ENCODE results near the gene CNR2.

DNA sequence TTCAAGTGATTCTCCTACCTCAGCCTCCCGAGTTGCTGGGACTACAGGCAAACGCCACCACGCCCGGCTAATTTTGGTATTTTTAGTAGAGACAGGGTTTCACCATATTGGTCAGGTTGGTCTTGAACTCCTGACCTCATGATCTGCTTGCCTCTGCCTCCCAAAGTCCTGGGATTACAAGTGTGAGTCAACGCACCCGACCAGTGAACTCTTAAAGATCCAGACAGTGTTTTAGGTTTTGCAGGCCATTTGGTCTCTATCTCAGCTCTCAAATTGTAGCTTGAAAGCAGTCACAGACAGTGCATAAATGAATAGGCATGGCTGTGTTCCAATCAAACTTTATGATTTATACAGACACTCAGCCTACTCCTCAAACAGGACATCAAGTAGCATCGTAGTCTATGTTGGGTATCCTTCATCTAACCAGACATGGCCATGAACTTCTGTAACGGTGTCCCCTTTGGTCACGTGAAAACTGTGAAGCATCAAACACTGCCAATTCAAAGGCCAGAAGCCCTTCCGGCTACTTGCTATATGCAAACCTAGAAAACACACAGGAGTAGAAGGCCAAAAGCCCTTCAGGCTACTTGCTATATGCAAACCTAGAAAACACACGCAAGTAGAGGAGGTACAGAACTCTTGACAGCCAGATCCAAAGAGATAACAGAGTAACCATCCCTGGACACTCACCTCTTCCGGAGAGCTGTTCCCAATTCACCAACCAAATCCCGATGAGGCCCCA is 48.2 kb downstream of the CNR2 start:
- TF ChIP-seq, protein P1, sequence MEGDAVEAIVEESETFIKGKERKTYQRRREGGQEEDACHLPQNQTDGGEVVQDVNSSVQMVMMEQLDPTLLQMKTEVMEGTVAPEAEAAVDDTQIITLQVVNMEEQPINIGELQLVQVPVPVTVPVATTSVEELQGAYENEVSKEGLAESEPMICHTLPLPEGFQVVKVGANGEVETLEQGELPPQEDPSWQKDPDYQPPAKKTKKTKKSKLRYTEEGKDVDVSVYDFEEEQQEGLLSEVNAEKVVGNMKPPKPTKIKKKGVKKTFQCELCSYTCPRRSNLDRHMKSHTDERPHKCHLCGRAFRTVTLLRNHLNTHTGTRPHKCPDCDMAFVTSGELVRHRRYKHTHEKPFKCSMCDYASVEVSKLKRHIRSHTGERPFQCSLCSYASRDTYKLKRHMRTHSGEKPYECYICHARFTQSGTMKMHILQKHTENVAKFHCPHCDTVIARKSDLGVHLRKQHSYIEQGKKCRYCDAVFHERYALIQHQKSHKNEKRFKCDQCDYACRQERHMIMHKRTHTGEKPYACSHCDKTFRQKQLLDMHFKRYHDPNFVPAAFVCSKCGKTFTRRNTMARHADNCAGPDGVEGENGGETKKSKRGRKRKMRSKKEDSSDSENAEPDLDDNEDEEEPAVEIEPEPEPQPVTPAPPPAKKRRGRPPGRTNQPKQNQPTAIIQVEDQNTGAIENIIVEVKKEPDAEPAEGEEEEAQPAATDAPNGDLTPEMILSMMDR (conservative IDR thresholded peaks at IDR 0.05; ENCODE audit: low read depth in 2 of 2) = no peak
- TF ChIP-seq, protein P2, sequence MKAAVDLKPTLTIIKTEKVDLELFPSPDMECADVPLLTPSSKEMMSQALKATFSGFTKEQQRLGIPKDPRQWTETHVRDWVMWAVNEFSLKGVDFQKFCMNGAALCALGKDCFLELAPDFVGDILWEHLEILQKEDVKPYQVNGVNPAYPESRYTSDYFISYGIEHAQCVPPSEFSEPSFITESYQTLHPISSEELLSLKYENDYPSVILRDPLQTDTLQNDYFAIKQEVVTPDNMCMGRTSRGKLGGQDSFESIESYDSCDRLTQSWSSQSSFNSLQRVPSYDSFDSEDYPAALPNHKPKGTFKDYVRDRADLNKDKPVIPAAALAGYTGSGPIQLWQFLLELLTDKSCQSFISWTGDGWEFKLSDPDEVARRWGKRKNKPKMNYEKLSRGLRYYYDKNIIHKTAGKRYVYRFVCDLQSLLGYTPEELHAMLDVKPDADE (IDR thresholded peaks at IDR 0.05) = no peak
- TF ChIP-seq, protein P3, sequence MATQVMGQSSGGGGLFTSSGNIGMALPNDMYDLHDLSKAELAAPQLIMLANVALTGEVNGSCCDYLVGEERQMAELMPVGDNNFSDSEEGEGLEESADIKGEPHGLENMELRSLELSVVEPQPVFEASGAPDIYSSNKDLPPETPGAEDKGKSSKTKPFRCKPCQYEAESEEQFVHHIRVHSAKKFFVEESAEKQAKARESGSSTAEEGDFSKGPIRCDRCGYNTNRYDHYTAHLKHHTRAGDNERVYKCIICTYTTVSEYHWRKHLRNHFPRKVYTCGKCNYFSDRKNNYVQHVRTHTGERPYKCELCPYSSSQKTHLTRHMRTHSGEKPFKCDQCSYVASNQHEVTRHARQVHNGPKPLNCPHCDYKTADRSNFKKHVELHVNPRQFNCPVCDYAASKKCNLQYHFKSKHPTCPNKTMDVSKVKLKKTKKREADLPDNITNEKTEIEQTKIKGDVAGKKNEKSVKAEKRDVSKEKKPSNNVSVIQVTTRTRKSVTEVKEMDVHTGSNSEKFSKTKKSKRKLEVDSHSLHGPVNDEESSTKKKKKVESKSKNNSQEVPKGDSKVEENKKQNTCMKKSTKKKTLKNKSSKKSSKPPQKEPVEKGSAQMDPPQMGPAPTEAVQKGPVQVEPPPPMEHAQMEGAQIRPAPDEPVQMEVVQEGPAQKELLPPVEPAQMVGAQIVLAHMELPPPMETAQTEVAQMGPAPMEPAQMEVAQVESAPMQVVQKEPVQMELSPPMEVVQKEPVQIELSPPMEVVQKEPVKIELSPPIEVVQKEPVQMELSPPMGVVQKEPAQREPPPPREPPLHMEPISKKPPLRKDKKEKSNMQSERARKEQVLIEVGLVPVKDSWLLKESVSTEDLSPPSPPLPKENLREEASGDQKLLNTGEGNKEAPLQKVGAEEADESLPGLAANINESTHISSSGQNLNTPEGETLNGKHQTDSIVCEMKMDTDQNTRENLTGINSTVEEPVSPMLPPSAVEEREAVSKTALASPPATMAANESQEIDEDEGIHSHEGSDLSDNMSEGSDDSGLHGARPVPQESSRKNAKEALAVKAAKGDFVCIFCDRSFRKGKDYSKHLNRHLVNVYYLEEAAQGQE (IDR thresholded peaks at IDR 0.05; ENCODE audit: unreplicated experiment) = no peak
- TF ChIP-seq EZH2 (IDR thresholded peaks at IDR 0.05; ENCODE audit: low read depth, unreplicated experiment) (no peak), CREB1 (CRISPR knock-in tag; IDR thresholded peaks at IDR 0.05; ENCODE audit: low read depth) (no peak), EZH2phosphoT487 (IDR thresholded peaks at IDR 0.05; ENCODE audit: unreplicated experiment) (no peak), NANOG (IDR thresholded peaks at IDR 0.05; ENCODE audit: borderline replicate concordance) (no peak)

All from GM23338 (cell line).